Neuron (in vitro differentiated cells): ENCODE data around the gene TRIO.

Experiments
- H2AFZ ChIP-seq: one replicate; pipeline ENCODE4 v1.6.1; 2013; ENCODE audit warnings: low read depth, mild to moderate bottlenecking, inconsistent platforms, low read length, moderate library complexity
- H3K27me3 ChIP-seq: one replicate; pipeline ENCODE4 v1.6.1; 2013; ENCODE audit warnings: low read length; ENCODE audit not compliant: insufficient read depth
- H3K36me3 ChIP-seq: one replicate; pipeline ENCODE4 v1.6.1; 2013; ENCODE audit warnings: low read length; ENCODE audit not compliant: insufficient read depth
- H3K4me1 ChIP-seq: one replicate; pipeline ENCODE4 v1.6.1; 2013; ENCODE audit warnings: low read length; ENCODE audit not compliant: insufficient read depth
- H3K4me3 ChIP-seq: 2 replicates; pipeline ENCODE4 v1.5.1; 2013; ENCODE audit warnings: mild to moderate bottlenecking, low read length, moderate library complexity
- H3K9me3 ChIP-seq: one replicate; pipeline ENCODE4 v1.6.1; 2013; ENCODE audit warnings: low read length

The TRIO gene

GRCh38 chr5:14486996-14487896 is 344.1 kb downstream of the TRIO start:
- peaks cover 87% of the 10 kb centered on the region for H3K36me3 ChIP-seq
- no peaks in the 10 kb centered on the region for H3K4me1 ChIP-seq
- peaks cover 3% of the 10 kb centered on the region for H3K9me3 ChIP-seq
- H3K27me3 ChIP-seq: no peaks in the 10 kb centered on the region
- H2AFZ ChIP-seq: no peak overlapping the region
- H3K4me3 ChIP-seq: no peak overlapping the region

GRCh38 chr5:14487897-14488570 is 344.9 kb downstream of the TRIO start:
- H2AFZ ChIP-seq: no peak overlapping the region
- H3K36me3 ChIP-seq: peaks cover 87% of the 10 kb centered on the region
- peaks cover 3% of the 10 kb centered on the region for H3K9me3 ChIP-seq
- no peaks in the 10 kb centered on the region for H3K4me1 ChIP-seq
- H3K4me3 ChIP-seq: no peak overlapping the region
- H3K27me3 ChIP-seq: no peaks in the 10 kb centered on the region

DNA sequence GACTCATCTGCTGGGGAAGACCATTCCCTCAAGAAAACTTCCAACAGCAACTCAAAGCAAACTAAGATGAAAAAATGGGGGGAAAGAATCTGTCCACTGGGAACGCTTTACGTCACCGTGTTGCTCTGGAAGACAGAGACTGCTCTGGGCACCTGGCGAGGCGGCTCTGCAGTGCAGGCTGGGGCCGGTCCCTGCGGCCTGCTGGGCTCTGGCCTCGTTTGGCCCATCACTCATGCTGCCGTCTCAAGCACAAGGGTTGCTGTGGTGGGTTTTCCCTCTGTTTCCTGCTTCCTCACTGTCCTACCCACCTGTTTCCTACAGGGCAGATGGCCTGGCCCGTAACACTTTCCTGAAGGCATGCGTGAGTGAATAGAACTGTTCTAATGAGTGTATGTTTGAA is 345.6 kb downstream of the TRIO start:
- Histone ChIP-seq H3K27me3 (no peaks in the 10 kb centered on the region), H3K9me3 (peaks cover 3% of the 10 kb centered on the region), H3K36me3 (peaks cover 87% of the 10 kb centered on the region), H3K4me1 (no peaks in the 10 kb centered on the region), H2AFZ (no peak overlapping the region), H3K4me3 (no peak overlapping the region)

DNA sequence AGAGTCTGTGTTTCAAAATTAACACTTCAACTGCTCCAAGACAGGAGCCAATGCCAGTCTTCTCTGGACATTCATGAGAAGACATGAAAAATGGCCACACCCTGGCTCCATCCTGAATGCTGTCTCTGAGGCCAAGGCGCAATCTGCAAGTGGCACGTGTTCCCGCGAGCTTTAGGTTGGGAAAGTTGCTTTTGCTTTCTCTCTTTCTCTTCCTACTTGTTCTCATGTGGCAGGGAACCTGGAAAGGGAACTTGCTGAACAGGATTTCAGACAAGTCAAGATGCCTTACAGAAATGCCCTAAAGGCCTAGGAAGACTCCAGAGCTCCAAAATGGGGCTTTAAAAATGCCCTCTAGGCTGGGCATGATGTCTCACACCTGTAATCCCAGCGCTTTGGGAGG is 346.5 kb downstream of the TRIO start:
- H3K9me3 ChIP-seq: peaks cover 3% of the 10 kb centered on the region
- no peak overlapping the region for H3K4me3 ChIP-seq
- H3K4me1 ChIP-seq: no peaks in the 10 kb centered on the region
- H3K27me3 ChIP-seq: no peaks in the 10 kb centered on the region
- peaks cover 87% of the 10 kb centered on the region for H3K36me3 ChIP-seq
- no peak overlapping the region for H2AFZ ChIP-seq

DNA sequence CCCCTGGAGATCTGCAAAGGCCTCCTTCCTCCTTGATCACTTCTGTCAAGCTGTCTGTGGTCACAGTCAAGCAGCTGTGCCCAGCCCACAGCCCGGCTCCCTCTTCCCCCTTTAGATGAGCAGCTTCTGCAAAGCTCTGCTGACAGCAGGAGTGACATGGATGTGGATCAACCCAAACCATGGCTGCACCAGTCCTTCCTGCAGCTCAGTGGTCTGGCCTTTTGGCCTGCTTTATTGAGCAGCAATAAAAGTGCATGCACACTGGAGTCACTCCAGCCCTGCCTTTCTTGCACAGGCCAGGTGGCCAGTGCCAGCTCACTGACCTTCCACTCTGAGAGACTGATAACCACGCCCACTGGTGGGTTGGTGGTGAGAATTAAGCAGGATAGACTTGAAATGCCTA is 347.2 kb downstream of the TRIO start:
- Histone ChIP-seq H3K4me3 (no peak overlapping the region), H3K9me3 (peaks cover 3% of the 10 kb centered on the region), H3K36me3 (peaks cover 82% of the 10 kb centered on the region), H3K27me3 (no peaks in the 10 kb centered on the region), H3K4me1 (no peaks in the 10 kb centered on the region), H2AFZ (no peak overlapping the region)

GRCh38 chr5:14491015-14491915 is 348.1 kb downstream of the TRIO start:
- Histone ChIP-seq H3K27me3 (no peaks in the 10 kb centered on the region), H3K36me3 (peaks cover 79% of the 10 kb centered on the region), H3K9me3 (peaks cover 1% of the 10 kb centered on the region), H3K4me3 (no peak overlapping the region), H3K4me1 (no peaks in the 10 kb centered on the region), H2AFZ (no peak overlapping the region)

DNA sequence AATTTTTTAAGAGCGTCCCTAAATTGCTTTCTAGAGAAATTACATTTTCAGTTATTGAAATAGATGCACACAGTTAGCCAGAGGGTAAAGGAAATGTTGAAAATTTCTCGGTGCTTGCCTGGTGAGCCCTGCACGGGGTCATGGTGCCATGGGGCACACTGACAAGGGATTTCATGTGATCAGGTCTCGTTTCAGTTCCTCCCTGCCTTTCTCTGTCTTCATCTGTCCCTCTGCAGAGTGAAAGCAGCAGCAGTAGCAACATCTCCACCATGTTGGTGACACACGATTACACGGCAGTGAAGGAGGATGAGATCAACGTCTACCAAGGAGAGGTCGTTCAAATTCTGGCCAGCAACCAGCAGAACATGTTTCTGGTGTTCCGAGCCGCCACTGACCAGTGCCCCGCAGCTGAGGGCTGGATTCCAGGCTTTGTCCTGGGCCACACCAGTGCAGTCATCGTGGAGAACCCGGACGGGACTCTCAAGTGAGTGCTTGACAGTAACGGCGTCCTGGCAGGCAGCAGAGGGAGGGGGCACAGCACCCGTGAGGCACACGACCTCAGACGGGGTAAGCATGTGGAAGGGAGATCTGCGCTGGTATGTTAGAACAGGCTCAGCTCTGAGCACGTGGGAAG is 349.3 kb downstream of the TRIO start:
- H3K27me3 ChIP-seq: no peaks in the 10 kb centered on the region
- H3K9me3 ChIP-seq: no peaks in the 10 kb centered on the region
- no peak overlapping the region for H2AFZ ChIP-seq
- peaks cover 80% of the 10 kb centered on the region for H3K36me3 ChIP-seq
- no peaks in the 10 kb centered on the region for H3K4me1 ChIP-seq
- no peak overlapping the region for H3K4me3 ChIP-seq

- H3K4me1 ChIP-seq: no peaks in the 10 kb centered on the region
- no peak overlapping the region for H3K4me3 ChIP-seq
- no peaks in the 10 kb centered on the region for H3K27me3 ChIP-seq
- H3K9me3 ChIP-seq: no peaks in the 10 kb centered on the region
- H3K36me3 ChIP-seq: peaks cover 78% of the 10 kb centered on the region
- no peak overlapping the region for H2AFZ ChIP-seq
Observed at GRCh38 chr5:14495301-14495700, 352.2 kb downstream of the TRIO start.

DNA sequence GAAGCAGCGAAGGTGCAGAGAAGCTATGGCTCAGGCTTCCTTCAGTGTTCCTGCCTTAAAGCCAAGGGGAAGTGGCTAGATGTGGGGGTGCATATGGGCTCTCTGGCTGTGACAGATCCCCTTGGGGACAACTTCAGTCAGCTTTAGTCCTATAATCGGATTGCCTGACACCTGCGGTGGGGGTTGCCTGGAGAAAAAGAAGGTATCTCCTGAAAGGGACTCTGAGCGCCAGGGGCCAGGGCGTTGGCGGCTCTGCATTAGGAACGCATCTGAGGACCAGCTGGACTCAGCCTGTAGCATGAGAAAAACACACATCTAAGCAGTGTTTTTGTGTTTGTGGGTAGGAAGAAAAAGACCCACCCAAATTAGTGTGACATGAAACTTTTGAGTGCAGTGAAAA is 354.2 kb downstream of the TRIO start:
- Histone ChIP-seq H3K4me3 (no peak overlapping the region), H3K27me3 (no peaks in the 10 kb centered on the region), H3K9me3 (no peaks in the 10 kb centered on the region), H3K4me1 (no peaks in the 10 kb centered on the region), H3K36me3 (peaks cover 73% of the 10 kb centered on the region), H2AFZ (no peak overlapping the region)

- Histone ChIP-seq H3K4me1 (no peaks in the 10 kb centered on the region), H3K27me3 (no peaks in the 10 kb centered on the region), H3K4me3 (no peak overlapping the region), H3K9me3 (no peaks in the 10 kb centered on the region), H2AFZ (no peak overlapping the region), H3K36me3 (peaks cover 78% of the 10 kb centered on the region)
Observed at GRCh38 chr5:14501353-14502293, 358.5 kb downstream of the TRIO start.

DNA sequence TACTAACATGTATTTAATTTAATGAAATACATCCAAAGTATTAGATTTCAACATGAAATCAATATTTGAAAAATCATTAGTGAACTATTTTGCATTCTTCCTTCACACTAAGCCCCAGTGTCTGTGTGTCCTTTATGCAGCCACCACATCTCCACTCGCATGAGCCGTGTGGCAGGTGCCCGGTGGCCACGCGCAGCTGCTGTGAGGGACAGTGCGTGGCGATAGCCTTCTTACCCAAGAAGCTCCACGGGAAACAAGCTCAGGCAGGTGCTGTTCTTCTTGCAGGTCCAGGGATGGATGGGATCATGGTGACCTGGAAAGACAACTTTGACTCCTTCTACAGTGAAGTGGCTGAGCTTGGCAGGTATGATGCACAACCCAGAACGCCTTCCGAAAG is 359.1 kb downstream of the TRIO start:
- no peak overlapping the region for H2AFZ ChIP-seq
- H3K4me3 ChIP-seq: no peak overlapping the region
- no peaks in the 10 kb centered on the region for H3K9me3 ChIP-seq
- H3K27me3 ChIP-seq: no peaks in the 10 kb centered on the region
- H3K4me1 ChIP-seq: no peaks in the 10 kb centered on the region
- peaks cover 76% of the 10 kb centered on the region for H3K36me3 ChIP-seq
